Subcutaneous abdominal adipose tissue (tissue), 5 donors: Measurements from ENCODE around the gene NUTM2D.
A peak's percentile ranks its signal among the peaks of the same experiment; 100 is the strongest.
"Not testable (repeated sequence)": the region's sequence is repeated elsewhere in the genome, so short reads cannot be mapped to it uniquely, and the experiment has no call there.

ENCODE experiments used
- H3K27ac ChIP-seq: one replicate; pipeline ENCODE4 v1.7.0; 2013; ENCODE audit warnings: low read depth, mild to moderate bottlenecking, inconsistent platforms, low read length, moderate library complexity
- H3K27me3 ChIP-seq, 5 donors: one replicate each; pipeline ENCODE4 v1.7.0; 2013; ENCODE audit warnings: low read length in 5 of 5, inconsistent platforms in 1 of 5; ENCODE audit not compliant: control insufficient read depth in 5 of 5, insufficient read depth in 4 of 5
- H3K36me3 ChIP-seq, 5 donors: one replicate each; pipeline ENCODE4 v1.7.0; 2013; ENCODE audit warnings: low read length in 5 of 5; ENCODE audit not compliant: control insufficient read depth in 5 of 5, insufficient read depth in 5 of 5
- H3K4me1 ChIP-seq, 5 donors: one replicate each; pipeline ENCODE4 v1.7.0; 2013; ENCODE audit warnings: low read length in 5 of 5, mild to moderate bottlenecking in 3 of 5, moderate library complexity in 1 of 5; ENCODE audit not compliant: control insufficient read depth in 5 of 5, insufficient read depth in 5 of 5
- H3K4me3 ChIP-seq, 5 donors: one replicate each; pipeline ENCODE4 v1.7.0; 2013; ENCODE audit warnings: low read length in 5 of 5, low read depth in 1 of 5
- H3K9ac ChIP-seq, 5 donors: one replicate each; pipeline ENCODE4 v1.7.0; 2013; ENCODE audit warnings: low read length in 5 of 5, mild to moderate bottlenecking in 4 of 5, moderate library complexity in 3 of 5
- H3K9me3 ChIP-seq, 5 donors: one replicate each; pipeline ENCODE4 v1.7.0; 2013; ENCODE audit warnings: low read length in 5 of 5; ENCODE audit not compliant: control insufficient read depth in 5 of 5
- donor health status: healthy.
- donor health status: healthy.
- donor health status: healthy.
- donor health status: healthy.
- donor health status: healthy.

NUTM2D gene

GRCh38 chr10:87332687-87333086 is 24.9 kb upstream of the NUTM2D start:
- H3K27ac ChIP-seq, H3K9ac ChIP-seq, H3K36me3 ChIP-seq, H3K4me1 ChIP-seq, H3K27me3 ChIP-seq, H3K9me3 ChIP-seq, H3K4me3 ChIP-seq: not testable (repeated sequence)

- H3K4me3 ChIP-seq, H3K4me1 ChIP-seq, H3K9me3 ChIP-seq, H3K9ac ChIP-seq, H3K27me3 ChIP-seq, H3K36me3 ChIP-seq, H3K27ac ChIP-seq: not testable (repeated sequence)
Observed at GRCh38 chr10:87340411-87340810, 17.1 kb upstream of the NUTM2D start.

- peak overlapping the region in 4 of 5 donors; percentile 53 to 67 (median 62) for H3K4me3 ChIP-seq
- not testable (repeated sequence) for H3K4me1 ChIP-seq, H3K9ac ChIP-seq, H3K9me3 ChIP-seq, H3K36me3 ChIP-seq, H3K27me3 ChIP-seq
- H3K27ac ChIP-seq, result peak overlapping the region; percentile 74
Observed at GRCh38 chr10:87341546-87342142, 15.9 kb upstream of the NUTM2D start.

- Histone ChIP-seq H3K27ac (peak overlapping the region; percentile 74), H3K4me3 (peak overlapping the region in 3 of 5 donors; percentile 53 to 67 (median 56)), H3K9ac (peak overlapping the region in 1 of 5 donors; percentile 45)
- H3K27me3 ChIP-seq, H3K9me3 ChIP-seq, H3K4me1 ChIP-seq, H3K36me3 ChIP-seq: not testable (repeated sequence)
Observed at GRCh38 chr10:87342249-87342710, 15.3 kb upstream of the NUTM2D start.

- peak overlapping the region in 4 of 5 donors; percentile 22 to 67 (median 49) for H3K4me3 ChIP-seq
- peak overlapping the region in 3 of 5 donors; percentile 32 to 69 (median 58) for H3K9ac ChIP-seq
- peak overlapping the region; percentile 74 for H3K27ac ChIP-seq
Observed at GRCh38 chr10:87342711-87343258, 14.8 kb upstream of the NUTM2D start.

GRCh38 chr10:87345743-87346142 is 11.8 kb upstream of the NUTM2D start:
- not testable (repeated sequence) for H3K4me3 ChIP-seq, H3K9ac ChIP-seq, H3K27me3 ChIP-seq, H3K9me3 ChIP-seq, H3K27ac ChIP-seq, H3K36me3 ChIP-seq, H3K4me1 ChIP-seq

More at GRCh38 chr10:87342711-87343258, 14.8 kb upstream of the NUTM2D start:
- not testable (repeated sequence) for H3K27me3 ChIP-seq, H3K4me1 ChIP-seq, H3K9me3 ChIP-seq, H3K36me3 ChIP-seq

- not testable (repeated sequence) for H3K9me3 ChIP-seq, H3K36me3 ChIP-seq, H3K27me3 ChIP-seq, H3K27ac ChIP-seq, H3K9ac ChIP-seq, H3K4me1 ChIP-seq, H3K4me3 ChIP-seq
Observed at GRCh38 chr10:87350161-87350560, 7.4 kb upstream of the NUTM2D start.

- not testable (repeated sequence) for H3K9me3 ChIP-seq, H3K4me1 ChIP-seq, H3K9ac ChIP-seq, H3K4me3 ChIP-seq, H3K27ac ChIP-seq, H3K27me3 ChIP-seq, H3K36me3 ChIP-seq
Observed at GRCh38 chr10:87352825-87353224, 4.7 kb upstream of the NUTM2D start.

GRCh38 chr10:87355110-87355509 is 2.4 kb upstream of the NUTM2D start:
- not testable (repeated sequence) for H3K36me3 ChIP-seq, H3K9ac ChIP-seq, H3K4me1 ChIP-seq, H3K27ac ChIP-seq, H3K9me3 ChIP-seq, H3K27me3 ChIP-seq, H3K4me3 ChIP-seq

- H3K27ac ChIP-seq, H3K9me3 ChIP-seq, H3K9ac ChIP-seq, H3K27me3 ChIP-seq, H3K4me1 ChIP-seq, H3K4me3 ChIP-seq, H3K36me3 ChIP-seq: not testable (repeated sequence)
Observed at GRCh38 chr10:87358159-87358558, 615 bp downstream of the NUTM2D start.
